ENCODE measurements around the gene BCAS3. TPM values are rescaled to one million over a fixed set of nuclear protein-coding genes. Genes with fewer than 3 reads are reported as not detected.

The BCAS3 gene
- total and polyA plus RNA-seq, 2 donors (not counting 1 experiment from before 2014, with no cell fraction given), result 13.9 to 73.4 TPM

DNA sequence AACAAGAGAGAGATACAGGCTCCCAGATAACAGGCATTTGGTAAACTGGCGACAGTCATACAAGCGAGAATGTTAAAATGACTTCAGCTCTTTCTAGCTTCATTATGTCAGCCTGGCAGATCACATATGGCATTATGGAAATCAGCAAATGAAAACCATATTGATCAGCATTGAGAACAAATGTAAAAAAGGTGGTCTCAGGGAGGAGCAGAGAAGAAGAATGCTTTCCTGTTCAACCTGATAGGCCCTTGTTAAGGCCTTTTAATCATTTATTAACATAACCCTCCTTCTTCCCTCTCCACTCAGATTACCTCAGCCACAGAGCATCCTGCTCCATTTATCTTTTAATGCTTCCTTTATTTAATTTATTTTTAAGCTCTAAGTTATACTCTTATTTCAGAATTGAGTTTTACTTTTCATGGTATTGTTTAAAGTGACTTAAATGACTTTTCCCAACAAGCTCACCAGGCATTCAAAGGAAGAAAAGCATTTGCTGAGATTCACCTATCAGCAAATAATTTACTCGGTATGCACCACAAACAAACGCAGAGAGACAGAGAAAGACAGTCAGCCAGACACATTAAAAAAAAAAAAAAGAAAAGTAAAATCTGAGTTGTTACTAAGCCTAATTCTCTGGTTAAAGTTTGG, 478.1 kb downstream of the BCAS3 start:
- Histone ChIP-seq H3K4me3 (ENCODE audit: control extremely low read depth in 1 of 5, extremely low read depth in 1 of 5, insufficient read depth in 1 of 5, low read depth in 2 of 5, low read length in 4 of 5) (no peak overlapping the region), H3K27ac (ENCODE audit: low read length in 2 of 2) (no peak overlapping the region), H3K4me2 (replicated peaks; ENCODE audit: low read depth, low read length, poor library complexity, severe bottlenecking) (no peak overlapping the region), H3K9me3 (ENCODE audit: control extremely low read depth in 1 of 3, control insufficient read depth in 2 of 3, insufficient read depth in 1 of 3, low read length in 2 of 3) (no peaks in the 10 kb centered on the region), H3K9ac (ENCODE audit: low read length) (no peak overlapping the region), H3K4me1 (ENCODE audit: control insufficient read depth in 2 of 2, insufficient read depth in 2 of 2, low read length in 2 of 2) (no peaks in the 10 kb centered on the region), H2AFZ (ENCODE audit: insufficient read depth, low read depth, low read length, poor library complexity, severe bottlenecking) (no peak overlapping the region), H3K27me3 (replicated peaks in 1 of 4; ENCODE audit: control extremely low read depth in 1 of 4, control insufficient read depth in 3 of 4, insufficient read depth in 4 of 4, low read length in 3 of 4) (no peaks in the 10 kb centered on the region), H3K79me2 (ENCODE audit: control insufficient read depth, insufficient read depth, low read length) (no peaks in the 10 kb centered on the region), H4K20me1 (ENCODE audit: control insufficient read depth, insufficient read depth, low read length, poor library complexity, severe bottlenecking) (no peaks in the 10 kb centered on the region), H3K36me3 (replicated peaks in 1 of 2; ENCODE audit: control extremely low read depth in 1 of 2, control insufficient read depth in 1 of 2, extremely low read depth in 1 of 2, insufficient read depth in 2 of 2, low read length in 1 of 2) (no peaks in the 10 kb centered on the region)
- 100% methylated on average over 2 of the region's 4 CpGs for WGBS (ENCODE audit: insufficient coverage)
- ChIA-PET POLR2A (no interaction called here), CTCF (no interaction called here)
- intact Hi-C loops (cut with micrococcal nuclease), result no loop called here
- Mint-ChIP-seq H3K27me3 (no peaks in the 10 kb centered on the region), H3K9me3 (ENCODE audit: insufficient read depth) (no peaks in the 10 kb centered on the region), H3K4me1 (peaks cover 9% of the 10 kb centered on the region), H3K4me3 (no peak overlapping the region), H3K27ac (no peak overlapping the region)
- TF ChIP-seq EZH2 (IDR thresholded peaks at IDR 0.05; ENCODE audit: borderline replicate concordance, insufficient read depth, low read depth, low read length, poor library complexity, severe bottlenecking), result no peak
- ATAC-seq (ENCODE audit: low read depth) (no peak), DNase-seq (no peak)

DNA sequence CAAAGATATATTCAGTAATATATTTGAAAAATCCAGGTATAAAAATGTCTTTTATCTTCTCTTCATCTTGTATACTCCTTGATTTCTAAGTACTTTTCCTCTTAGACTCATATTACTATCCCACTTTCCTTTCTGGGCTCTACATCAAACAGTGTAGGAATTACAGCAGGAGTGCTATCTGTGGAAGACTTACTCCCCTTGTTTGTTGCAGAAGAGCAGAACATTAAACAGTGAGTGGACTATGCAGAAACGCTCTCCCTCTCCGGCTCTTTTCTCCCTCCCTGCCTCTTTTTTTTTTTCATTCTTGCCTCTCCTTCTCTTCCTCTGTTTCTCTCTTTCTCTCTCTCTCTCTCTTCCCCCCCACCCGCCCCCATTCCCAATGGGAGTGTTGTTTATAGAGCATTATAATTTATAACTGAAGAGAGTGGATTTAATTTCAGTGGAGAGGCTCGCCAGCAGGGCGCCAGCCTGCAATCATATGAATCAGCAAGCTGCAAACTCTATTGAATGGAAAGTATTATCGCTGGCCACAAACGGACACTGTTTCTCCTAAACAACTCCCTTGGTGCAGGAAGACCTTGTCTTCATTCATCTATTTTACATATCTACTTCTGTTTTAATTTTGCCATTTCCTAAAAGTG, 479.7 kb downstream of the BCAS3 start:
- no peak for DNase-seq
- peaks cover 9% of the 10 kb centered on the region for H3K4me1 Mint-ChIP-seq
- Histone ChIP-seq H4K20me1 (ENCODE audit: control insufficient read depth, insufficient read depth, low read length, poor library complexity, severe bottlenecking) (no peaks in the 10 kb centered on the region), H3K27me3 (replicated peaks in 1 of 4; ENCODE audit: control extremely low read depth in 1 of 4, control insufficient read depth in 3 of 4, insufficient read depth in 4 of 4, low read length in 3 of 4) (no peaks in the 10 kb centered on the region), H3K4me2 (replicated peaks; ENCODE audit: low read depth, low read length, poor library complexity, severe bottlenecking) (no peak overlapping the region), H3K79me2 (ENCODE audit: control insufficient read depth, insufficient read depth, low read length) (no peaks in the 10 kb centered on the region), H3K9ac (ENCODE audit: low read length) (no peak overlapping the region), H3K27ac (ENCODE audit: low read length in 2 of 2) (no peak overlapping the region), H3K36me3 (replicated peaks in 1 of 2; ENCODE audit: control extremely low read depth in 1 of 2, control insufficient read depth in 1 of 2, extremely low read depth in 1 of 2, insufficient read depth in 2 of 2, low read length in 1 of 2) (no peaks in the 10 kb centered on the region), H3K9me3 (ENCODE audit: control extremely low read depth in 1 of 3, control insufficient read depth in 2 of 3, insufficient read depth in 1 of 3, low read length in 2 of 3) (no peaks in the 10 kb centered on the region), H2AFZ (ENCODE audit: insufficient read depth, low read depth, low read length, poor library complexity, severe bottlenecking) (no peak overlapping the region), H3K4me1 (ENCODE audit: control insufficient read depth in 2 of 2, insufficient read depth in 2 of 2, low read length in 2 of 2) (no peaks in the 10 kb centered on the region), H3K4me3 (ENCODE audit: control extremely low read depth in 1 of 5, extremely low read depth in 1 of 5, insufficient read depth in 1 of 5, low read depth in 2 of 5, low read length in 4 of 5) (no peak overlapping the region)
- CTCF ChIA-PET, result no interaction called here
- ATAC-seq (ENCODE audit: low read depth), result no peak
- TF ChIP-seq CTCF (IDR thresholded peaks at IDR 0.05) (no peak), EZH2 (IDR thresholded peaks at IDR 0.05; ENCODE audit: borderline replicate concordance, insufficient read depth, low read depth, low read length, poor library complexity, severe bottlenecking) (no peak)
- no peak overlapping the region for H3K27ac Mint-ChIP-seq
- intact Hi-C loops (cut with micrococcal nuclease), result no loop called here
- POLR2A ChIA-PET, result no interaction called here
- H3K27me3 Mint-ChIP-seq, result no peaks in the 10 kb centered on the region
- H3K9me3 Mint-ChIP-seq (ENCODE audit: insufficient read depth), result no peaks in the 10 kb centered on the region
- H3K4me3 Mint-ChIP-seq, result no peak overlapping the region
- 93% methylated on average over 3 of the region's 7 CpGs for WGBS (ENCODE audit: insufficient coverage)
